GM19193 (cell line): ENCODE measurements around the gene ADAR.

ENCODE experiments used
- POLR2A ChIP-seq: IDR thresholded peaks from 4 replicates; pipeline ENCODE4 v1.6.1; 2011; ENCODE audit not compliant: insufficient read depth, insufficient read length; ENCODE audit errors: extremely low read depth

ADAR gene

GRCh38 chr1:154595621-154596020 is 12.4 kb downstream of the ADAR start:
- TF ChIP-seq POLR2A = no peak

- no peak for TF ChIP-seq POLR2A
Measured at GRCh38 chr1:154594811-154595210, 13.2 kb downstream of the ADAR start.

GRCh38 chr1:154593390-154593789 is 14.6 kb downstream of the ADAR start:
- TF ChIP-seq POLR2A = no peak

- no peak for TF ChIP-seq POLR2A
Measured at GRCh38 chr1:154591206-154591605, 16.8 kb downstream of the ADAR start.

- no peak for TF ChIP-seq POLR2A
Measured at GRCh38 chr1:154590756-154591155, 17.2 kb downstream of the ADAR start.

- TF ChIP-seq POLR2A = peak; percentile 33
Measured at GRCh38 chr1:154589780-154590179, 18.2 kb downstream of the ADAR start.

GRCh38 chr1:154586641-154587040 is 21.3 kb downstream of the ADAR start:
- TF ChIP-seq POLR2A = no peak

GRCh38 chr1:154586231-154586630 is 21.8 kb downstream of the ADAR start:
- no peak for TF ChIP-seq POLR2A

- TF ChIP-seq POLR2A = no peak
Measured at GRCh38 chr1:154584267-154584994, 23.6 kb downstream of the ADAR start.

GRCh38 chr1:154583773-154584172 is 24.2 kb downstream of the ADAR start:
- no peak for TF ChIP-seq POLR2A

- TF ChIP-seq POLR2A = no peak
Measured at GRCh38 chr1:154582885-154583284, 25.1 kb downstream of the ADAR start.

- TF ChIP-seq POLR2A = no peak
Measured at GRCh38 chr1:154581766-154582165, 26.2 kb downstream of the ADAR start.

- TF ChIP-seq POLR2A = peak; percentile 26
Measured at GRCh38 chr1:154579374-154579773, 28.6 kb downstream of the ADAR start.

- TF ChIP-seq POLR2A = no peak
Measured at GRCh38 chr1:154578058-154578418, 29.9 kb downstream of the ADAR start.

GRCh38 chr1:154577346-154578057 is 30.5 kb downstream of the ADAR start:
- TF ChIP-seq POLR2A = peak; percentile 46

- TF ChIP-seq POLR2A = no peak
Measured at GRCh38 chr1:154575951-154576566, 31.9 kb downstream of the ADAR start.
